ENCODE results near the gene ISCA1. TPM values are rescaled to one million over a fixed set of nuclear protein-coding genes. Genes with fewer than 3 reads are reported as not detected.

Gene ISCA1
- total and polyA plus RNA-seq, 2 of the 8 experiments (the other 6 are each of a cell fraction or from before 2014, with no cell fraction given), result 35.0 to 40.0 TPM

DNA sequence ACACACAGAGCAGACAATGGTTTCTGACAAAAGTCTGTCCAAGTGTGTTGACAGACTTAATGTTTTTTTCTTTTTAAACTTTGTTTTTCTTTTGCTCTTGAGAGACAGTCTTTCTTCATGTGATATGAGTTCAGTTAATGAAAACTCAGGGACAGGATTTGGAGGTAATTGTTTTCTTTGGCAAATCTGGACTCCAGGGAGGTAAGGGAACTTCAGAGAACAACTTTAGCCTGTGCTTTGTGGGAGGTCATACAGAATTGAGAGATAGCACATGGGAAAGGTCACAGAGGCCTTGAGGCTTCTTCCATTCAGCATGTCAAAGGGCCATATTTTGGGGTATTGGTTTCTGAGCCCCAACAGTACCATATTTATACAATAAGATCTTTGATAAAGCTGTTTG is 32.2 kb downstream of the ISCA1 start:
- H3K18ac ChIP-seq (ENCODE audit: extremely low read depth, low read length), result no peak overlapping the region
- no peak overlapping the region for H4K91ac ChIP-seq (replicated peaks; ENCODE audit: insufficient read length, low read length)
- H3K79me2 ChIP-seq (ENCODE audit: control insufficient read depth in 1 of 2, insufficient read depth in 2 of 2, low read length in 2 of 2), result no peaks in the 10 kb centered on the region
- no peak overlapping the region for H3K4me3 ChIP-seq (ENCODE audit: extremely low read depth in 1 of 4, insufficient read depth in 2 of 4, low read depth in 3 of 4, low read length in 4 of 4)
- no peak overlapping the region for H3K4me2 ChIP-seq (ENCODE audit: insufficient read depth in 1 of 2, low read depth in 2 of 2, low read length in 2 of 2)
- FAIRE-seq (no peak), DNase-seq (ENCODE audit: low read depth in 1 of 2, low spot score in 2 of 2) (no peak)
- H3K9me3 ChIP-seq (ENCODE audit: insufficient read depth in 2 of 2, low read depth in 1 of 2, low read length in 1 of 2), result peaks cover 6% of the 10 kb centered on the region in 2 experiments; a peak in 3 of 4 replicates
- H4K20me1 ChIP-seq (replicated peaks in 1 of 2; ENCODE audit: control insufficient read depth in 1 of 2, insufficient read depth in 2 of 2, low read length in 2 of 2), result no peaks in the 10 kb centered on the region
- CTCF ChIA-PET (ENCODE audit: partially characterized antibody), result interaction anchor here (0.6 kb wide), 1 partner anchor 168 kb away, joined by 3 read pairs; no protein-coding TSS in a partner anchor
- H3K14ac ChIP-seq (ENCODE audit: insufficient read length), result no peak overlapping the region
- no peak overlapping the region for H3K4ac ChIP-seq (replicated peaks; ENCODE audit: insufficient read length, low read depth, low read length)
- H3K36me3 ChIP-seq (ENCODE audit: control insufficient read depth in 2 of 4, insufficient read depth in 4 of 4, low read length in 3 of 4), result no peaks in the 10 kb centered on the region
- no peak overlapping the region for H2BK5ac ChIP-seq (ENCODE audit: low read depth, low read length)
- no peak overlapping the region for H2BK12ac ChIP-seq (ENCODE audit: low read depth, low read length)
- no peak overlapping the region for H3K56ac ChIP-seq (replicated peaks; ENCODE audit: insufficient read length, low read depth, low read length)
- no peak overlapping the region for H4K5ac ChIP-seq (ENCODE audit: insufficient read length, low read depth, low read length)
- no peak overlapping the region for H2BK120ac ChIP-seq (replicated peaks; ENCODE audit: low read depth, low read length)
- H4K8ac ChIP-seq (ENCODE audit: extremely low read depth, insufficient read depth, low read length), result no peak overlapping the region
- no peak overlapping the region for H2AK5ac ChIP-seq (ENCODE audit: low read depth, low read length)
- no peak overlapping the region for H3K27ac ChIP-seq (ENCODE audit: low read depth, low read length)
- H2AFZ ChIP-seq (ENCODE audit: low read length), result no peak overlapping the region
- no peak overlapping the region for H3K23ac ChIP-seq (ENCODE audit: insufficient read length)
- H3K9ac ChIP-seq (replicated peaks in 1 of 4; ENCODE audit: extremely low read depth in 1 of 4, low read depth in 3 of 4, low read length in 3 of 4), result no peak overlapping the region
- H2BK20ac ChIP-seq (ENCODE audit: low read length), result no peak overlapping the region
- POLR2A ChIA-PET (ENCODE audit: partially characterized antibody), result no interaction called here
- no peak overlapping the region for H2BK15ac ChIP-seq (ENCODE audit: low read length)
- H3K27me3 ChIP-seq (replicated peaks in 1 of 4; ENCODE audit: control insufficient read depth in 3 of 4, extremely low read depth in 1 of 4, insufficient read depth in 3 of 4, low read length in 3 of 4), result no peaks in the 10 kb centered on the region
- no peaks in the 10 kb centered on the region for H3K23me2 ChIP-seq (ENCODE audit: low read depth, low read length)
- H3K4me1 ChIP-seq (replicated peaks in 1 of 4; ENCODE audit: control insufficient read depth in 3 of 4, insufficient read depth in 4 of 4, low read length in 3 of 4), result no peaks in the 10 kb centered on the region; a peak in 2 of 7 replicates
- H3K79me1 ChIP-seq (ENCODE audit: low read depth, low read length), result no peaks in the 10 kb centered on the region
- TF ChIP-seq HDAC6 (IDR thresholded peaks at IDR 0.05; ENCODE audit: low read depth, low read length), result no peak
- no peak for TF ChIP-seq SUZ12 (IDR thresholded peaks at IDR 0.05; ENCODE audit: low read length)
- no peak for TF ChIP-seq JUN (IDR thresholded peaks at IDR 0.05; ENCODE audit: low read depth, low read length)
- TF ChIP-seq CHD1 (IDR thresholded peaks at IDR 0.05; ENCODE audit: low read depth, low read length), result no peak
- no peak for TF ChIP-seq SIX5 (IDR thresholded peaks at IDR 0.05; ENCODE audit: low read depth, low read length)
- no peak for TF ChIP-seq TEAD4 (IDR thresholded peaks at IDR 0.05; ENCODE audit: low read depth, low read length)
- TF ChIP-seq SIRT6 (IDR thresholded peaks at IDR 0.05; ENCODE audit: low read length), result no peak
- TF ChIP-seq, protein P1, sequence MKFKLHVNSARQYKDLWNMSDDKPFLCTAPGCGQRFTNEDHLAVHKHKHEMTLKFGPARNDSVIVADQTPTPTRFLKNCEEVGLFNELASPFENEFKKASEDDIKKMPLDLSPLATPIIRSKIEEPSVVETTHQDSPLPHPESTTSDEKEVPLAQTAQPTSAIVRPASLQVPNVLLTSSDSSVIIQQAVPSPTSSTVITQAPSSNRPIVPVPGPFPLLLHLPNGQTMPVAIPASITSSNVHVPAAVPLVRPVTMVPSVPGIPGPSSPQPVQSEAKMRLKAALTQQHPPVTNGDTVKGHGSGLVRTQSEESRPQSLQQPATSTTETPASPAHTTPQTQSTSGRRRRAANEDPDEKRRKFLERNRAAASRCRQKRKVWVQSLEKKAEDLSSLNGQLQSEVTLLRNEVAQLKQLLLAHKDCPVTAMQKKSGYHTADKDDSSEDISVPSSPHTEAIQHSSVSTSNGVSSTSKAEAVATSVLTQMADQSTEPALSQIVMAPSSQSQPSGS (IDR thresholded peaks at IDR 0.05; ENCODE audit: low read length), result no peak
- TF ChIP-seq ASH2L (IDR thresholded peaks at IDR 0.05; ENCODE audit: low read length), result no peak
- no peak for TF ChIP-seq POLR2A (IDR thresholded peaks at IDR 0.05; ENCODE audit: control extremely low read depth in 1 of 2, low read depth in 2 of 2, low read length in 2 of 2)
- TF ChIP-seq SIN3A (conservative IDR thresholded peaks at IDR 0.05 in 1 of 2, IDR thresholded peaks at IDR 0.05 in 1 of 2; ENCODE audit: low read depth in 1 of 2, low read length in 2 of 2), result no peak
- TF ChIP-seq SP4 (IDR thresholded peaks at IDR 0.05; ENCODE audit: low read length), result no peak
- TF ChIP-seq YY1 (IDR thresholded peaks at IDR 0.05; ENCODE audit: low read depth, low read length), result no peak
- no peak for TF ChIP-seq GABPA (IDR thresholded peaks at IDR 0.05; ENCODE audit: borderline replicate concordance, insufficient read depth, low read length)
- TF ChIP-seq TAF7 (optimal IDR thresholded peaks at IDR 0.05; ENCODE audit: borderline replicate concordance, low read depth, low read length), result no peak
- TF ChIP-seq GTF2F1 (IDR thresholded peaks at IDR 0.05; ENCODE audit: borderline replicate concordance, low read depth, low read length), result no peak

All from H1 (cell line).